Measurements from ENCODE around the gene FUT4.

- no peak for TF ChIP-seq EZH2 (IDR thresholded peaks at IDR 0.05; ENCODE audit: insufficient read depth, poor library complexity, severe bottlenecking)
- TF ChIP-seq EZH2phosphoT487 (IDR thresholded peaks at IDR 0.05; ENCODE audit: insufficient read depth, low read depth): no peak
Observed at GRCh38 chr11:94532211-94532610, 11.5 kb upstream of the FUT4 start.
